AG09319 (cell line): ENCODE results near the gene KIF9.
"Not testable (repeated sequence)": the region's sequence is repeated elsewhere in the genome, so short reads cannot be mapped to it uniquely, and the experiment has no call there.

Experiments used
- DNase-seq: peaks from one replicate; pipeline ENCODE4 v3.0.0-alpha.2; 2010; ENCODE audit warnings: low read depth; ENCODE audit errors: extremely low read depth
- TF ChIP-seq, protein P1 (sequence below): IDR thresholded peaks from 2 replicates; pipeline ENCODE4 v1.5.1; 2011; ENCODE audit warnings: low read depth, mild to moderate bottlenecking, inconsistent platforms, low read length, moderate library complexity

The KIF9 gene

DNA sequence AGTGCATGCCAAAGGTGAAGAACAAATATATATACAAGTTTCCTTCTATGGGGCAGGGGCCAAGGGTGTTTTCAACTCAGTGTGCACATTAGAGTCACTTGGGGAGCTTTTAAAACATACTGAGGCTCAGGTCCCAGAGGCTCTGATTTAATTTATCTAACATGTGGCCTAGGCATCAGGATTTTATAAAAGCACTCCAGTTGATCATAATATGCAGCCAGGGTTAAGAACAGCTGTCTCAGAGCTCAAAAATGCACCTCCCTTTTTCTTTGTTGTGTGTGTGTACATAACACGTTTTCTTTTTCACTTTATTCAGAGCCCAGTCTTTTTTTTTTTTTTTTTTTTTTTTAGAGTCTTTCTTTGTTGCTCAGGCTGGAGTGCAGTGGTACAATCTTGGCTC, 60.8 kb downstream of the KIF9 start:
- no peak for DNase-seq

DNA sequence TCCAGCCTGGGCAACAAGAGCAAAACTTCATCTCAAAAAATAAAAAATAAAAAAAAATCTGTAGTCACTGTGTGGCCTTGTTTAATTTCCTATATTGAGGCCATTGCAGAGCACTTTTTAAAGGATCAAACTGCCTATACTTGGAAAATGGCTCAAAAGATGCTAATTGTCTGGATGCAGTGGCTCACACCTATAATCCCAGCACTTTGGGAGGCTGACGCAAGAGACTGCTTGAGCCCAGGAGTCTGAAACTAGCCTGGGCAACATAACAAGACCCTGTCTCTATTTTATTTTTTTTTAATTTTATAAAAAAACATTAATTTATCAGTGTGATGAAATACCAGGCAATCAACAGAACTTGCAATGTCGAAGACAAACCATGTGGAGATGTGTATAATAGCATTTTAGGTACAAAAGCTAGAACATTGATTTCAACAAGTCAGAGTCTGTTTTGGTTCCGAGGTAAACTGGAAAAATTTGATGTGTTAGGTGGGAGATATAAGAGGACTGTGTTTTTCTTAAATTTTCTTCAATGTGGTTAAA, 71.7 kb downstream of the KIF9 start:
- TF ChIP-seq, protein P1, sequence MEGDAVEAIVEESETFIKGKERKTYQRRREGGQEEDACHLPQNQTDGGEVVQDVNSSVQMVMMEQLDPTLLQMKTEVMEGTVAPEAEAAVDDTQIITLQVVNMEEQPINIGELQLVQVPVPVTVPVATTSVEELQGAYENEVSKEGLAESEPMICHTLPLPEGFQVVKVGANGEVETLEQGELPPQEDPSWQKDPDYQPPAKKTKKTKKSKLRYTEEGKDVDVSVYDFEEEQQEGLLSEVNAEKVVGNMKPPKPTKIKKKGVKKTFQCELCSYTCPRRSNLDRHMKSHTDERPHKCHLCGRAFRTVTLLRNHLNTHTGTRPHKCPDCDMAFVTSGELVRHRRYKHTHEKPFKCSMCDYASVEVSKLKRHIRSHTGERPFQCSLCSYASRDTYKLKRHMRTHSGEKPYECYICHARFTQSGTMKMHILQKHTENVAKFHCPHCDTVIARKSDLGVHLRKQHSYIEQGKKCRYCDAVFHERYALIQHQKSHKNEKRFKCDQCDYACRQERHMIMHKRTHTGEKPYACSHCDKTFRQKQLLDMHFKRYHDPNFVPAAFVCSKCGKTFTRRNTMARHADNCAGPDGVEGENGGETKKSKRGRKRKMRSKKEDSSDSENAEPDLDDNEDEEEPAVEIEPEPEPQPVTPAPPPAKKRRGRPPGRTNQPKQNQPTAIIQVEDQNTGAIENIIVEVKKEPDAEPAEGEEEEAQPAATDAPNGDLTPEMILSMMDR, result no peak
- no peak for DNase-seq

More for the DNA sequence above, 60.8 kb downstream of the KIF9 start:
- TF ChIP-seq, protein P1, result no peak

DNA sequence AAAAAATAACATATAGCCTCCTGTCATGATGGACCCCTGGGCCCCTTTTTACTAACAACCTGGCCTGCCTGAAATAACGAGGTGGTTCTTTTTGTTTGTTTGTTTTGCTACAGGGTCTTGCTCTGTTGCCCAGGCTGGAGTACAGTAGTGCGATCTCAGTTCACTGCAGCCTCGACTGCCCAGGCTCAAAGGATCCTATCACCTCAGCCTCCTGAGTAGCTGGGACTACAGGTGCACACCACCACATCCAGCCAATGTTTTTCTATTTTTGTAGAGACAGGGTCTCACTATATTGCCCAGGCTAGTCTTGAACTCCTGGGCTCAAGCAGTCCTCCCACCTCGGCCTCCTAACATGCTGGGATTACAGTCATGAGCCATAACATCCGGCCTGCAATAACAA, 76.6 kb downstream of the KIF9 start:
- DNase-seq, result not testable (repeated sequence)

DNA sequence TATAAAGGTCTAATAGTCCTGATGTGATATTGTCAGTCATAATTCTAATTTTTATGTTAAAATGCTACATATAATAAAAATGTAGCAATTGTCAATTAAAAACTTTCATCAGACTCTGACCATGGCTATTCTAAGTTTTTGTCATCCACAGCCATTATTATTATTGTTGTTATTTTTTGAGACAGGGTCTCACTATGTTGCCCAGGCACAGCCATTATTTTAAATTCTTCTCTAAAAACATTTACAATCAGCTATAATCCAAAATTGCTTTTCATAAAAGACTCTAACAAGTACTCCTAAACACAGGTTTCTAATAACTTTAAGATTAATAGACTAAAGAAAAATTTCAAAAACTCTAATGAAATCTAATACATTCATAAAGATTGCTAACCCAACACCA, 77.7 kb downstream of the KIF9 start:
- DNase-seq, result no peak
- TF ChIP-seq, protein P1, result no peak

DNA sequence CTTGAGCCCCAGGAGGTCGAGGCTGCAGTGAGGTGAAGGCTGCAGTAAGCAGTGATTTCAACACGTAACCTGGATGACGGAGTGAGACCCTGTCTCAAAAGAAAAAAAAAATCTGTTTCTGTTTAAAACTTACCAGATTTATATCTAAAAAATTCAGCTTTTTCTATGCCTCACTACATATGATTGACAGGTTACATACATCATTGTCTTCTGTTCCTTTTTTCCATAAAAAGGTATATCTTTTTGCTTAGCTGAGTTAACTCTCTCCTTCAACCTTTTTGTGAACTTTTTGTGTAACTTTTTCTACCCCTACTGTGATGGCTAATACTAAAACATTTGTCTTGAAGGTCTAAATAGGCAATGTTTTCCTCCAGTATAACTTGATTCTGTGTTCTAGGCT, 80.1 kb downstream of the KIF9 start:
- TF ChIP-seq, protein P1, result no peak
- no peak for DNase-seq

DNA sequence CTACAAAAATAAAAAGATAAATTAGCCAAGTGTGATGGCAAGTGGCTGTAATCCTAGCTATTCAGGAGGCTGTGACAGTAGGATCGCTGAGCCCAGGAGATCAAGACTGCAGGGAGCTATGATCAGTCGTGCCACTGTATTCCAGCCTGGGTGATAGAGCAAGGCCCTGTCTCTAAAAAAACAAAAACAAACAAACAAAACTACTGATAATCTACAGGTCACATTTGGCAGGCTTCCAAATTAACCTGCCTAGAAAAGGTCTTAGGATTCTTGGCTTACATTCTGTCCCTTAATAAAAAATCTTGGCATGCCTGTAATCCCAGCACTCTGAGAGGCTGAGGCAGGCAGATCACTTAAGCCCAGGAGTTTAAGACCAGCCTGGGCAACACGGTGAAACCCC, 85.3 kb downstream of the KIF9 start:
- DNase-seq, result no peak
- TF ChIP-seq, protein P1, result no peak

DNA sequence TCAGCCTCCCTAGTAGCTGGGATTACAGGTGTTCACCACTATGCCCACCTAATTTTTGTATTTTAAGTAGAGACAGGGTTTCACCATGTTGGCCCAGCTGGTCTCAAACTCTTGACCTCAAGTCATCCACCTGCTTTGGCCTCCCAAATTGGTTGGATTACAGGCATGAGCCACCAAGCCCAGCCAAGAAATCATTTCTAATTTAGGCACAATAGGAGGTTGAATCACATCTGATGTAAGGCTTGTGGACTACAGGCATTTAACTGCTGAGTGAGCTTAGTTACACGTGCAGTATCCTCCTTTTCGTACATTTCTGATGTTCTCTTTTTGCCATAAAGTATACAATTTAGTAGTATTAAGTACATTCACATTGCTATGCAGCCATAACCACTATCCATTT, 87.6 kb downstream of the KIF9 start:
- DNase-seq, result no peak
- TF ChIP-seq, protein P1, result no peak
